Trophoblast cell (in vitro differentiated cells and primary cell): Measurements from ENCODE around the gene KIF26B.

Experiments
- DNase-seq, 2 donors: peaks; one replicate each; pipeline ENCODE4 v3.0.0-alpha.2; 2016
- H2AFZ ChIP-seq: 2 replicates; pipeline ENCODE4 v1.6.1; 2013; ENCODE audit warnings: low read length, moderate library complexity, mild to moderate bottlenecking; ENCODE audit not compliant: insufficient read depth, poor library complexity
- H2AK5ac ChIP-seq: 2 replicates; pipeline ENCODE4 v1.6.1; 2013; ENCODE audit warnings: mild to moderate bottlenecking, low read length
- H2BK120ac ChIP-seq: 2 replicates; pipeline ENCODE4 v1.6.1; 2013; ENCODE audit warnings: low read length, mild to moderate bottlenecking, moderate library complexity; ENCODE audit not compliant: insufficient read depth, poor library complexity
- H2BK12ac ChIP-seq: 2 replicates; pipeline ENCODE4 v1.6.1; 2013; ENCODE audit warnings: mild to moderate bottlenecking, low read length, moderate library complexity
- H2BK5ac ChIP-seq: 2 replicates; pipeline ENCODE4 v1.6.1; 2013; ENCODE audit warnings: low read length, low read depth, moderate library complexity, mild to moderate bottlenecking; ENCODE audit not compliant: poor library complexity
- H3K14ac ChIP-seq: 2 replicates; pipeline ENCODE4 v1.6.1; 2013; ENCODE audit warnings: mild to moderate bottlenecking, low read length
- H3K18ac ChIP-seq: 2 replicates; pipeline ENCODE4 v1.6.1; 2013; ENCODE audit warnings: mild to moderate bottlenecking, low read length
- H3K23ac ChIP-seq: 2 replicates; pipeline ENCODE4 v1.6.1; 2013; ENCODE audit warnings: low read length
- H3K27ac ChIP-seq: 2 replicates; pipeline ENCODE4 v1.5.1; 2013; ENCODE audit warnings: low read depth, mild to moderate bottlenecking, inconsistent platforms, low read length, moderate library complexity
- H3K27me3 ChIP-seq: 2 replicates; pipeline ENCODE4 v1.6.1; 2013; ENCODE audit warnings: inconsistent platforms, mild to moderate bottlenecking, low read length, moderate library complexity; ENCODE audit not compliant: insufficient read depth
- H3K36me3 ChIP-seq, 2 experiments: 1 replicate in 1 of 2; 2 replicates in 1 of 2; pipeline ENCODE4 v1.6.1; 2013; ENCODE audit warnings: low read length in 2 of 2, mild to moderate bottlenecking in 2 of 2, moderate library complexity in 1 of 2; ENCODE audit not compliant: insufficient read depth in 2 of 2, control insufficient read depth in 1 of 2
- H3K4ac ChIP-seq: 2 replicates; pipeline ENCODE4 v1.6.1; 2013; ENCODE audit warnings: low read depth, mild to moderate bottlenecking, low read length, moderate library complexity
- H3K4me1 ChIP-seq, 2 experiments: 1 replicate in 1 of 2; 2 replicates in 1 of 2; pipeline ENCODE4 v1.6.1; 2013; ENCODE audit warnings: low read length in 2 of 2, mild to moderate bottlenecking in 2 of 2, moderate library complexity in 1 of 2; ENCODE audit not compliant: insufficient read depth in 2 of 2, control insufficient read depth in 1 of 2
- H3K4me2 ChIP-seq: 2 replicates; pipeline ENCODE4 v1.6.1; 2013; ENCODE audit warnings: inconsistent platforms, mild to moderate bottlenecking, low read length, moderate library complexity
- H3K4me3 ChIP-seq: 2 replicates; pipeline ENCODE4 v1.5.1; 2013; ENCODE audit warnings: mild to moderate bottlenecking, low read depth, low read length, inconsistent platforms
- H3K79me1 ChIP-seq: one replicate; pipeline ENCODE4 v1.6.1; 2013; ENCODE audit warnings: low read length
- H3K79me2 ChIP-seq: 2 replicates; pipeline ENCODE4 v1.6.1; 2013; ENCODE audit warnings: low read length, mild to moderate bottlenecking; ENCODE audit not compliant: control insufficient read depth, insufficient read depth, poor library complexity
- H3K9ac ChIP-seq: 2 replicates; pipeline ENCODE4 v1.6.1; 2013; ENCODE audit warnings: mild to moderate bottlenecking, low read length
- H3K9me3 ChIP-seq: 2 replicates; pipeline ENCODE4 v1.6.1; 2013; ENCODE audit warnings: low read depth, mild to moderate bottlenecking, control low read depth, inconsistent platforms, low read length; ENCODE audit not compliant: insufficient read depth
- H4K12ac ChIP-seq: 2 replicates; pipeline ENCODE4 v1.6.1; 2013; ENCODE audit warnings: low read depth, mild to moderate bottlenecking, low read length, moderate library complexity
- H4K8ac ChIP-seq: 2 replicates; pipeline ENCODE4 v1.6.1; 2013; ENCODE audit warnings: low read depth, mild to moderate bottlenecking, low read length, moderate library complexity
- H4K91ac ChIP-seq: one replicate; pipeline ENCODE4 v1.6.1; 2013; ENCODE audit warnings: low read depth, mild to moderate bottlenecking, low read length, moderate library complexity
- WGBS: extraction: QIAGEN DNeasy Blood & Tissue Kit; methylation state at CpG from one replicate; pipeline ENCODE4 v1.1.7; 2013; ENCODE audit warnings: missing lambda C conversion rate; ENCODE audit not compliant: insufficient read length, insufficient coverage; ENCODE audit errors: extremely low coverage; 5-methylcytosine and 5-hydroxymethylcytosine counted together

KIF26B gene

GRCh38 chr1:245716561-245716960 is 561.8 kb downstream of the KIF26B start:
- no peaks in the 10 kb centered on the region for H3K27me3 ChIP-seq
- no peak overlapping the region for H2BK12ac ChIP-seq
- no peak overlapping the region for H3K23ac ChIP-seq
- peak overlapping the region; percentile 5 for H2AK5ac ChIP-seq
- no peak overlapping the region for H4K91ac ChIP-seq
- no peak overlapping the region for H4K12ac ChIP-seq
- no peak overlapping the region for H3K18ac ChIP-seq
- H3K9me3 ChIP-seq, result no peaks in the 10 kb centered on the region
- no peak overlapping the region for H2BK5ac ChIP-seq
- H2AFZ ChIP-seq, result no peak overlapping the region
- H3K79me2 ChIP-seq, result no peaks in the 10 kb centered on the region
- H3K9ac ChIP-seq, result no peak overlapping the region
- H3K79me1 ChIP-seq, result peaks cover 2% of the 10 kb centered on the region
- no peak overlapping the region for H3K14ac ChIP-seq
- H4K8ac ChIP-seq, result no peak overlapping the region
- H3K4me3 ChIP-seq, result no peak overlapping the region
- no peak overlapping the region for H3K4me2 ChIP-seq
- no peak overlapping the region for H2BK120ac ChIP-seq
- H3K4ac ChIP-seq, result no peak overlapping the region
- no peak overlapping the region for H3K27ac ChIP-seq
- peak in 1 of 2 donors; percentile 21 for DNase-seq
- WGBS, result no CpG with 5 or more reads among the region's 3 CpGs
- H3K36me3 ChIP-seq, result peaks cover 0 to 1% of the 10 kb centered on the region in 2 experiments
- peaks cover 4 to 6% of the 10 kb centered on the region in 2 experiments for H3K4me1 ChIP-seq

GRCh38 chr1:245717611-245718010 is 562.8 kb downstream of the KIF26B start:
- no peak overlapping the region for H3K4ac ChIP-seq
- peaks cover 4 to 6% of the 10 kb centered on the region in 2 experiments for H3K4me1 ChIP-seq
- H3K14ac ChIP-seq, result no peak overlapping the region
- no peak overlapping the region for H3K4me2 ChIP-seq
- H2BK12ac ChIP-seq, result no peak overlapping the region
- no peak overlapping the region for H2AFZ ChIP-seq
- DNase-seq, result peak; percentile 44 to 95
- no peak overlapping the region for H4K12ac ChIP-seq
- no peak overlapping the region for H2BK5ac ChIP-seq
- H3K79me1 ChIP-seq, result peaks cover 2% of the 10 kb centered on the region
- H3K27ac ChIP-seq, result no peak overlapping the region
- no peak overlapping the region for H3K4me3 ChIP-seq
- no peak overlapping the region for H4K91ac ChIP-seq
- no peak overlapping the region for H3K23ac ChIP-seq
- no peaks in the 10 kb centered on the region for H3K79me2 ChIP-seq
- WGBS, result no CpG with 5 or more reads among the region's 3 CpGs
- H3K18ac ChIP-seq, result no peak overlapping the region
- no peak overlapping the region for H2AK5ac ChIP-seq
- no peak overlapping the region for H2BK120ac ChIP-seq
- H3K36me3 ChIP-seq, result no peaks in the 10 kb centered on the region
- H4K8ac ChIP-seq, result no peak overlapping the region
- no peaks in the 10 kb centered on the region for H3K9me3 ChIP-seq
- no peaks in the 10 kb centered on the region for H3K27me3 ChIP-seq
- no peak overlapping the region for H3K9ac ChIP-seq

- Histone ChIP-seq H3K36me3 (no peaks in the 10 kb centered on the region), H3K14ac (no peak overlapping the region), H2AFZ (no peak overlapping the region), H2AK5ac (no peak overlapping the region), H4K91ac (no peak overlapping the region), H3K4me1 (peaks cover 4 to 6% of the 10 kb centered on the region in 2 experiments), H3K4ac (no peak overlapping the region), H3K4me3 (no peak overlapping the region), H2BK120ac (no peak overlapping the region), H4K12ac (no peak overlapping the region), H3K18ac (no peak overlapping the region), H3K23ac (no peak overlapping the region), H3K79me2 (no peaks in the 10 kb centered on the region), H2BK12ac (no peak overlapping the region), H3K9me3 (no peaks in the 10 kb centered on the region), H3K27ac (no peak overlapping the region), H3K4me2 (no peak overlapping the region), H2BK5ac (no peak overlapping the region), H3K79me1 (peaks cover 2% of the 10 kb centered on the region), H3K9ac (no peak overlapping the region), H3K27me3 (no peaks in the 10 kb centered on the region), H4K8ac (no peak overlapping the region)
- no CpG with 5 or more reads among the region's 3 CpGs for whole genome bisulfite sequencing
- no peak for DNase-seq
Measured at GRCh38 chr1:245718123-245718522, 563.3 kb downstream of the KIF26B start.

GRCh38 chr1:245718951-245719350 is 564.2 kb downstream of the KIF26B start:
- no peak overlapping the region for H3K9ac ChIP-seq
- peaks cover 2% of the 10 kb centered on the region for H3K79me1 ChIP-seq
- H3K27me3 ChIP-seq, result no peaks in the 10 kb centered on the region
- H3K4me3 ChIP-seq, result no peak overlapping the region
- H2BK120ac ChIP-seq, result no peak overlapping the region
- peaks cover 1% of the 10 kb centered on the region for H3K79me2 ChIP-seq
- H4K91ac ChIP-seq, result no peak overlapping the region
- DNase-seq, result no peak
- no peak overlapping the region for H3K23ac ChIP-seq
- H4K8ac ChIP-seq, result no peak overlapping the region
- H3K4me1 ChIP-seq, result peaks cover 4 to 6% of the 10 kb centered on the region in 2 experiments
- no CpG with 5 or more reads among the region's 4 CpGs for WGBS
- no peak overlapping the region for H3K4ac ChIP-seq
- H3K14ac ChIP-seq, result no peak overlapping the region
- no peak overlapping the region for H4K12ac ChIP-seq
- H3K9me3 ChIP-seq, result peaks cover 5% of the 10 kb centered on the region
- H3K36me3 ChIP-seq, result no peaks in the 10 kb centered on the region
- no peak overlapping the region for H3K4me2 ChIP-seq
- no peak overlapping the region for H3K18ac ChIP-seq
- no peak overlapping the region for H2BK12ac ChIP-seq
- H2AFZ ChIP-seq, result no peak overlapping the region
- H2BK5ac ChIP-seq, result no peak overlapping the region
- H2AK5ac ChIP-seq, result no peak overlapping the region
- H3K27ac ChIP-seq, result no peak overlapping the region
